NCI-H82 (cell line): Measurements from ENCODE around the gene RNF115.
"Not testable (repeated sequence)": the region's sequence is repeated elsewhere in the genome, so short reads cannot be mapped to it uniquely, and the experiment has no call there.

Experiments
- DNase-seq: peaks from one replicate; lab custom pipeline; 2025; lab: John Stamatoyannopoulos, UW

The RNF115 gene

DNA sequence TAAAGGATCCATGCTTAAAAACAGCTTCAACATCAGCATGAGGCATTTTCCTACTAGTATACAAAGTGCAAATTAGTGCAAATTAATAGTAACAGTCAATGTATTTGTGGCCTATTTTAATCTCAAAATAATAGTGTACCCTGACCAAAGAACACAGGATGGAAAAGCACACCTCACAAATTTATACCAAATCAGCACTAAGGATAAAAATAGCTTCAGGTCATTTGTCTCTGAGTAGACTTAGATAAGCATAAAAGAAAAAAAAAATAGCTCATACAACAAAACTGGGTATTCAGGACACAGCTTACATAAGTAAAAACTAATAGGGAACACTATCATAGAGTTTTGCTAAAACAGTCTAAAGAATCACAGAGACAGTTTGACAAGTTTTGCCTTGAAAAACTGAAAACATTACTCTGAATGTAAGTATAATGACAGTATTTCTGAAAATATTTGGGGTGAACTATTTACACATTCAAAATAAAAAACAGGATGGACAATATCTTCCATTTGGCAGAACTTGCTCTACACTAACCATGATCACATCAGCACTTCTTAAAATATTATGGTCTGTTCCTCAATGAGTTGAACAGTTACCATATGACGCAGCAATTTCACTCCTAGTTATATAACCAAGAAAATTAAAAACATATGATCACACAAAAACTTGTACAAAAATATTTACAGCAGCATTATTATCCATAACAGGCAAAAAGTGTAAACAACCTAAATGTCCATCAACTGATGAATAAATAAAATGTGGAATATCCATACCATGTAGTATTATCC lies 46.3 kb downstream of the RNF115 start:
- no peak for DNase-seq

DNA sequence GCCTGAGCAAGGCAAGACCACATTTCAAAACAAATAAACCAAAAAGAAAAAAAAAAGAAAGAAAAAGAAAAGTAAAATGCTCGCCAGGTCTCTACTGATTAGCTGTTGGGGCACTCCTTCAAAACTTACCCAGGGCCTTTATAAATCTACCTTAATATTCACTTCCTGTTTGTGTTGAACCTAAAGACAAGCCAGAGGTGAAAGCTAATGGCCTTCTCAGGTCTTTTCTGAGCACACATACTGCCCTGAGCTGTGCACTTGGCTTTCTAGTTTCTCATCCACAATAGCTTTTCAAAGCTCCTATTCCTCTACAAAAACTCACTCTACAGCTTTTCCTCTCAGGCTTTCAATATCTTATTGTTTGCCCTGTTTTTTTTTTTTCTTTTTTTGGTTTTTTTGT lies 50.5 kb downstream of the RNF115 start:
- DNase-seq = no peak

DNA sequence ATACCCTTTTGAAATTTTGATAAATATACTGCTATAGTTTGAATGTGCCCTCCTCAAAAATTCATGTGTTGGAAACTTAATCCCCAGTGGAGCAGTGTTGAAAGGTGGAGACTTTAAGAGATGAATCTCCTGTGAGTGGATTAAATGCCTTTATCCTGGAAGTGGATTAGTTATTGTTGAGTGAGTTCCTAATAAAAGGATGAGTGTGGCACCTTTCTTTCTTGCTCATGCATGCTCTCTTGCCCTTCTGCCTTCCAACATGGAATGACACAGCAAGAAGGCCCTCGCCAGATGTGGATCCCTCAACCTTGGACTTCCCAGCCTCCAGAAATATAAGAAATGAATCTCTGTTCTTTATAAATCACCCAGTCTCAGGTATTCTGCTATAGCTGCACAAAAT lies 52.8 kb downstream of the RNF115 start:
- peak; percentile 96 for DNase-seq

DNA sequence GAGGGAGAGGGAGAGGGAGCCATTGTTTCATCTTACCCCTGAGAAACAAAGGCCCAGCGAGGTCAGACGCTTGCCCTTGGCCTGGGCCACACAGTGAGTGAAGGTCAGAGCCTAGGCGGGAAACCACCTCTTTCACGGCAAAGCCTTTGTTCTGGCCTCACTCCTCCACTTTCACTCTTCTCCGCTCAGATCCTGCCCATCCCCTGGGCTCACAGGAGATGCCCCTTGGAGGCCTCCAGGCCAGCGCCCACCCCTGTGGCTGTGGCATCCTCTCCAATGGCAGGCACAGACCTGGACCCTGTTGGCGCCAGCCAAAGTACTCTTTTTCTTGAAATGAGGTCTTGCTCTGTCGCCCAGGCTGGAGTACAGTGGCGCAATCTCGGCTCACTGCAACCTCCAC lies 55.9 kb downstream of the RNF115 start:
- DNase-seq = not testable (repeated sequence)

DNA sequence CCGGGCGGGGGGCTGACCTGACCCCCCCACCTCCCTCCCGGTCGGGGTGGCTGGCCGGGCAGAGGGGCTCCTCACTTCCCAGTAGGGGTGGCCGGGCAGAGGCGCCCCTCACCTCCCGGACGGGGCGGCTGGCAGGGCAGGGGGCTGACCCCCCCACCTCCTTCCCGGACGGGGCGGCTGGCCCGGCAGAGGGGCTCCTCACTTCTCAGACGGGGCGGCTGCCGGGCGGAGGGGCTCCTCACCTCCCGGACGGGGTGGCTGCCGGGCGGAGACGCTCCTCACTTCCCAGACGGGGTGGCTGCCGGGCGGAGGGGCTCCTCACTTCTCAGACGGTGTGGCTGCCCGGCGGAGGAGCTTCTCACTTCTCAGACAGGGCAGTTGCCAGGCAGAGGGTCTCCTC lies 57.0 kb downstream of the RNF115 start:
- not testable (repeated sequence) for DNase-seq

DNA sequence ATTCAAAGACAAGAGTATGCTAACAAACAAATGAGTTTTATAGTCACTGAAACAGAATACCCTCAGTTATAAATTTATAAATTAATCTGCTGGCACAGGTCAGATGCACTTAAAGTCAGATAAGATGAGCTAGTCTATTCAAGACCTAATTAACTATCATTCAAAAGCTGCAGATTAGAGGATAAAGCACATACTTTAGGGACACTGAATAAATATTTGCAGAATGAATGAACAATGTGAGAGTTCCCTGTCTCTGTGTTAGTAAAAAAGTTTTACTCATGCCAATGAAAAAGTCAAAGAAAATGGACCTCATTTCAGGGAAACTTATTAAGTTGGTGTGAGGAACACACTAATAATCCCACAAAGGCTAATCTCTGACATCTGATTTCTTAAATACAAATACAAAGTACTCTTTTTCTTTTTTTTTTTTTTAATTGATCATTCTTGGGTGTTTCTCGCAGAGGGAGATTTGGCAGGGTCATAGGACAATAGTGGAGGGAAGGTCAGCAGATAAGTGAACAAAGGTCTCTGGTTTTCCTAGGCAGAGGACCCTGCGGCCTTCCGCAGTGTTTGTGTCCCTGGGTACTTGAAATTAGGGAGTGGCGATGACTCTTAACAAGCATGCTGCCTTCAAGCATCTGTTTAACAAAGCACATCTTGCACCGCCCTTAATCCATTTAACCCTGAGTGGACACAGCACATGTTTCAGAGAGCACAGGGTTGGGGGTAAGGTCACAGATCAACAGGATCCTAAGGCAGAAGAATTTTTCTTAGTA lies 58.1 kb downstream of the RNF115 start:
- DNase-seq = peak; percentile 30

DNA sequence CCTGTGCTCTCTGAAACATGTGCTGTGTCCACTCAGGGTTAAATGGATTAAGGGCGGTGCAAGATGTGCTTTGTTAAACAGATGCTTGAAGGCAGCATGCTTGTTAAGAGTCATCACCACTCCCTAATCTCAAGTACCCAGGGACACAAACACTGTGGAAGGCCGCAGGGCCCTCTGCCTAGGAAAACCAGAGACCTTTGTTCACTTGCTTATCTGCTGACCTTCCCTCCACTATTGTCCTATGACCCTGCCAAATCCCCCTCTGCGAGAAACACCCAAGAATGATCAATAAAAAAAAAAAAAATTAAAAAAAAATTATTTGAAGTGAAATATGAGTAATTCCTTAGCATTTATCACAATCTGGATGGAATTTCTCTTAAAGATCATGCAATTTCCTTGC lies 58.8 kb downstream of the RNF115 start:
- not testable (repeated sequence) for DNase-seq

DNA sequence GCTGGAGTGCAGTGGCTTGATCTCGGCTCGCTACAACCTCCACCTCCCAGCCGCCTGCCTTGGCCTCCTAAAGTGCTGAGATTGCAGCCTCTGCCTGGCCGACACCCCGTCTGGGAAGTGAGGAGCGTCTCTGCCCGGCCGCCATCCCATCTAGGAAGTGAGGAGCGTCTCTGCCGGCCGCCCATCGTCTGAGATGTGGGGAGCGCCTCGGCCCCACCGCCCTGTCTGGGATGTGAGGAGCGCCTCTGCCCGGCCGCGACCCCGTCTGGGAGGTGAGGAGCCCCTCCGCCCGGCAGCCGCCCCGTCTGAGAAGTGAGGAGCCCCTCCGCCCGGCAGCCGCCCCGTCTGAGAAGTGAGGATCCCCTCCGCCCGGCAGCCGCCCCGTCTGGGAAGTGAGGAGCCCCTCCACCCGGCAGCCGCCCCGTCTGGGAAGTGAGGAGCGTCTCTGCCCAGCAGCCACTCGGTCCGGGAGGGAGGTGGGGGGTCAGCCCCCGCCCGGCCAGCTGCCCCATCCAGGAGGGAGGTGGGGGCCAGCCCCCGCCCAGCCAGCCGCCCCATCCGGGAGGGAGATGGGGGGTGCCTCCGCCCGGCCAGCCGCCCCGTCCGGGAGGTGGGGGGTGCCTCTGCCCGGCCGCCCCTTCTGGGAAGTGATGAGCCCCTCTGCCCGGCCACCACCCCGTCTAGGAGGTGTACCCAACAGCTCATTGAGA lies 59.5 kb downstream of the RNF115 start:
- DNase-seq = not testable (repeated sequence)

DNA sequence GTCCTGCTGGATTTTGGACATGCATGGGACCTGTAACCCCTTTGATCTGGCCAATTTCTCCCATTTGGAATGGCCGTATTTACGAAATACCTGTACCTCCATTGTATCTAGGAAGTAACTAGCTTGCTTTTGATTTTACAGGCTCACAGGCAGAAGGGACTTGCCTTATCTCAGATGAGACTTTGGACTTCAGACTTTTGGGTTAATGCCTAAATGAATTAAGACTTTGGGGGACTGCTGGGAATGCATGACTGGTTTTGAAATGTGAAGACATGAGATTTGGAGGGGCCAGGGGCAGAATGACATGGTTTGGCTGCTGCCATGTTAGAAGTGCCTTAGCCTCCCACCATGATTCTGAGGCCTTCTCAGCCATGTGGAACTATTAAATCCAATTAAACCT lies 61.9 kb downstream of the RNF115 start:
- peak; percentile 8 for DNase-seq

DNA sequence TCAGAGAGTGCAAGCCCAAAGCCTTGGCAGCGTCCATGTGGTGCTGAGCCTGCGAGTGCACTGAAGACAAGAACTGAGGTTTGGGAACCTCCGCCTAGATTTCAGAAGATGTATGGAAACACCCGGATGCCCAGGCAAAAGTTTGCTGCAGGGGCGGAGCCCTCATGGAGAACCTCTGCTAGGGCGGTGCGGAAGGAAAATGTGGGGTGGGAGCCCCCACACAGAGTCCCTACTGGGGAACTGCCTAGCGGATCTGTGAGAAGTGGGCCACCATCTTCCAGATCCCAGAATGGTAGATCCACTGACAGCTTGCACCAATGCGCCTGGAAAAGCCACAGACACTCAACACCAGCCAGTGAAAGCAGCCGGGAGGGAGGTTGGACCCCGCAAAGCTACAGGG lies 62.4 kb downstream of the RNF115 start:
- DNase-seq = not testable (repeated sequence)

DNA sequence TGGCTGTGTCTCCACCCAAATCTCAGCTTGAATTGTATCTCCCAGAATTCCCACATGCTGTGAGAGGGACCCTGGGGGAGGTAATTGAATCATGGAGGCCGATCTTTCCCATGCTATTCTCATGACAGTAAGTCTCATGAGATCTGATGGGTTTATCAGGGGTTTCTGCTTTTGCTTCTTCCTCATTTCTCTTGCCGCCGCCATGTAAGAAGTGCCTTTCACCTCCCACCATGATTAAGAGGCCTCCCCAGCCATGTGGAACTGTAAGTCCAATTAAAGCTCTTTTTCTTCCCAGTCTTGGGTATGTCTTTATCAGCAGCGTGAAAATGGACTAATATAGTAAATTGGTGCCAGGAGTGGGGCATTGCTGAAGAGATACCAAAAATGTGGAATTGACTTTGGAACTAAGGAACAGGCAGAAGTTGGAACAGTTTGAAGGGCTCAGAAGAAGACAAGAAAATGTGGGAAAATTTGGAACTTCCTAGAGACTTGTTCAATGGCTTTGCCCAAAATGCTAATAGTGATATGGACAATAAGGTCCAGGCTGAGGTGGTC lies 63.4 kb downstream of the RNF115 start:
- not testable (repeated sequence) for DNase-seq

DNA sequence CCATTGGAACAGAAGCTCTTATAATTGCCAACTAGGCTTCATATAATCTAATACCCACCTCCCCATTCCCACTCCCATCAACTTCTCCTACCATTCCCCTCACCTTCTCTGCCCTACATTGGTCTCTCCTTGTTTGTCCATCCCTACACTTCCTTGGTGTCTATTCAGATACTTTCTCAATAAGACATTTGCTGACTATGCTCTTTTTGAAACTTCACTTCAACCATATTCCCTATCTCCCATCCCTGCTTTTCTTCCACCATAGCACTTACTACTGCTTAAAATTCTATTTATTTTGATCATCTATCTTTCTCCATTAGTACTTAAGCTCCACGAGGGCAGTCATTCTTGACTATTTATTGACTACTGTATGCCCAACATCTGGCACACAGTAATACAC lies 64.2 kb downstream of the RNF115 start:
- DNase-seq = no peak

DNA sequence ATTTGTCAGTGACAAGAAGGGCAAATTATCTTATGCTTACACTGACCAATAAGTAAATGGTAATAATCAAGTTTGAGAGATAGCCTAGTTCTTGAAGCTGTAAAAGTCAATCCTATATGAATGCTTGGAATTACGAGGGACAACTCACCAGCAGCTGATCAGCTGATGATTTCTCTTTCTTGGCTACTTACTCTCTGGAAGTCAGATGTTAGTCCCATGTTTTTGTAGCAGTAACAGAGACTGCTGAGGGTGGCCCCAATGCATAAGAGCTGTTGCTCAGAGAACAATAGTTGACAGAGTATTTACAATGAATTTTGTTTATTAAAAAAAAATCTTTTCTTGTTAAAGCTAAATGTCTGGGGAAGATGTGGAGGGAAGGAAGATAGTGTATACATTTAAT lies 65.3 kb downstream of the RNF115 start:
- no peak for DNase-seq

DNA sequence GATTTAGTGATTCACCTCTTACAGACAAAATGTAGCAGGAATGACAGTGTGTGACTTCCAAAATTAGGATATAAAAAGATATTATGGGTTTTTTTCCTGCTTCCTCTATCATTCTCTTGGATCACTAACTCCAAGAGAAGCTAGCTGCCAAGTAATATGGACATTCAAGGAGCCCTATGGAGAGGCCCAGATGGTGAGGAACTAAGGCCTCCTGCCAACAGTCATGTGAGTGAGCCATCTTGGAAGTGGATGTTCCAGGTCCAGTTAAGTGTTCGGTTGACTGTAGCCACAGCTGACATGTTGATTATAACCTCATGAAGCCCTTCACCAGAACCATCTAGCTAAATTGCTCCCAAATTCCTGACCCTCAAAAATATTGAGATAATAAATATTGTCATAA lies 65.8 kb downstream of the RNF115 start:
- no peak for DNase-seq

DNA sequence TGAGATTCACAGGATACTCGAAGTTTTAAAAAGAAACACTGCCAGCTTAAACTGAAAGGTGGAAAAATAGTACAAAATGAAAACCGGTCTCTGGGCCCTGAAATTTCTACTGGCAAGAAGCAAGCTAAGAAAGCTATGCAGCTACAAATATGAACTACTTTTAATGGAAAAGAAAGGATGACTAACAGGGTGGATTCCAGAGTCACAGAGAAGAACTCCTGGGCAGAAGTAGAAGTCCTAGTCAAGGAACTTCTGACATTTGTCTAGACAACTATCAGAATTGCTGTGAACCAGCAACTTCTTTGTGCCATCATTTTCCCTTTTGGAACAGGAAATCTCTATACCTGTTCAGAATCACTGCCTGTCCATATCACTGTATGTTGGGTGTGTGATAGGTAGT lies 66.5 kb downstream of the RNF115 start:
- no peak for DNase-seq

DNA sequence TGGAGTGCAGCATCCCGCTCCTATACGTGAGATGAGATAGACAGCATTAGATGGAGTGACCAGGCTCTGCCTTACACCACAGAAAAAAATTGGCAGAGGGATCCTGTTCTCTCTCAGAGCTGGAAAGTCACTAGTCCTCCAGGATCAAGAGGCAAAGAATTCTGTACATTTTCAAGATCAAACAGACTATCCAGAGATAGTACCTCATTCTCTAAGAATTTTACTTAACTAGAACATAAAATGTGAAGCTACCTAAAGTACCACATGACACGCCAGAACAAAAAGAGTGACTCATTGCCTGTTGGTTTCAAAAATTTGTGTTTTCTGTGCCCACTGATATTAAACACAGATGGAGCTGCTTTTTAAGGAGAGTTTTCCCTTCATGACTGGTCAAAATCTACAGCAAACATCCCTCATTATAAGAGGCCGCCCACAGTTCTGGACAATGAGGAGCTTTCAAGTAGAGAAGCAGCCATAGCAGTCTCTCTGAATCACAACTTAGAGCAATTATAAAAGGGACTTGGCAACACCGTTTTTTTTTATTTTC lies 72.3 kb downstream of the RNF115 start:
- no peak for DNase-seq

DNA sequence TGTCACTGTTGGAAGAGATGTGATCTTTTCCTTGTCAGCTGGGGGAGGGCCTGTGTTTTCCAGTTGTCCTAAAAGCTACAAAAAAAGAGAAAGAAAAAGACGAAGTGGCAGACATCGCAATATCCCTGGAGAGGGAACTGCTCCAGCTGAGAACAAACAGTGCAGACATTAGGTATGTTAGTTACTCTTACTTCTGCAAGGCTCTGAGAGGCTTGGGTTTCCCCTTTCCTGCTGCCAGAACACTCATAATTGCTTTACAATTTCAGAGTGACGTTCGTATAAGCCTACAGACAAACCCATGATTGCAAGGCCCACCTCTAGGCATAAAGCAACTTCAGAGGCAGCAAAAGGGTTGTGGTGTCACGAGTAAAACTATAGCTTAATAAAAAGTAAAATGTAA lies 73.5 kb downstream of the RNF115 start:
- DNase-seq = no peak

DNA sequence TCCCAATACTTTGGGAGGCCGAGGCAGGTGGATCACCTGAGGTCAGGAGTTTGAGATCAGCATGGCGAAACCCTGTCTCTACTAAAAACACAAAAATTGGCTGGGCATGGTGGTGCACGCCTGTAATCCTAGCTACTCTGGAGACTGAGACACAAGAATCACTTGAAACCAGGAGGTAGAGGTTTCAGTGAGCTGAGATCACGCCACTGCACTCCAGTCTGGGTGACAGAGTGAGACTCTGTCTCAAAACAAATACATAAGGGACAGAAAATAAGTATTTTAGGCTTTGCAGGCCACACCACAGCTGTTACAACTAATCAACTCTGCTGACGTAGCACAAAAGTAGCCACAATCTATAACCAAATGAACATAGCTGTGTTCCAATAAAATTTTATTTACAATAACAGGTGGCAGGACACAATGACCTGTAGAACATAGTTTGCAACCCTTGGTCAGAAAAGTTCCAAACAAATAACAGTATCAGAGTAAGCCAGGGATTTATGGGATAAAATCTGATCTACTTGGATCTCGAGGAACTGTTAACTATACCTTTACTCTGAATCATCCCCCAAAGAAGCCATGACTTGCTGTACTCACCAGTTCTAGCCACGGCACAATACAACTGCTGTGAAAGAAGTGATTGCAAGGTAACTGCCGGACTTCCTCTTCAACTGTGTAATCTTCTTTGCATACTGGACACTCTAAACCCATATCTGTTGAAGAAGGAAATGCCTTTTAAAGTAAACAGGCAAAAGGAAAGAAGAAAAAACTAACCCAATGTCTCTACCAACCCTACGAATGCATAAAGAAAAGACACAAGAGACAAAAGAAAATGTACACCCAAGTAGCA lies 76.3 kb downstream of the RNF115 start:
- DNase-seq = no peak

DNA sequence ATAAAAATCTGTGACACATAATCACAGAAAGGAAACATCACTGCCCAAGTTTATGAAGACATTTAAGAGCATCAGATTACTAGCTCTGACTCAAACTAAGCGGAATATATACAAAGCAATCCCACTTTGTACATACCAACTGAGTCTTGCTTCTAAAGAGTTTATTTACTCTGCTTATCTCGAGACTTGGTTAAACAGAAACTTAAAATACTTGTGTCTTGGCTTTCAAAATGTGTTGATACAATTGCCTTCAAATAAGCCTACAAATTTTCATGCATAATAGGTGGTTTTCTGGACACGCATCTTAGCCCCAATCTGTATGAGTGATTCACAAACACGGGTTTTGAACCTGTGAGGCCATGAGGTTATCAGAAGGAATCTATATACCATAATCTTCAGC lies 83.6 kb downstream of the RNF115 start:
- no peak for DNase-seq

DNA sequence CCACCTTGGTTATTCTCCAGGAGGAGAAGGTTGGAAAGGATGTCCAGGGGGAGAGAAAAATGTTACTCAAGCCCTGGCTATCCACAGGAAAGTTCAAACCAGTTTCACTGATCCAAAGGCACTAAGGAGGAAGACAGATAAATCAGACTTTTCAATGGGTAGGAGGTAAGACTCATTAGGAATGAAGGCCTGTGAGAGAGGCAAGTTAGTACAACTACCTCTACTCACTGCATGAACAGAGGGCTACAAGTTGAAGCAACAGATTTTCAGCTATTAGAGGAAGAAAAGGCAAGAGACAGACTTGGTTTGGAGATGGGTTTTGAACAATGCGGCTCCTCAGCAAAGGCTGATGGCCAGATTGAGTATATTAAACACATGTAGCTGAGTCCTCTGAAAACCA lies 87.7 kb downstream of the RNF115 start:
- no peak for DNase-seq

DNA sequence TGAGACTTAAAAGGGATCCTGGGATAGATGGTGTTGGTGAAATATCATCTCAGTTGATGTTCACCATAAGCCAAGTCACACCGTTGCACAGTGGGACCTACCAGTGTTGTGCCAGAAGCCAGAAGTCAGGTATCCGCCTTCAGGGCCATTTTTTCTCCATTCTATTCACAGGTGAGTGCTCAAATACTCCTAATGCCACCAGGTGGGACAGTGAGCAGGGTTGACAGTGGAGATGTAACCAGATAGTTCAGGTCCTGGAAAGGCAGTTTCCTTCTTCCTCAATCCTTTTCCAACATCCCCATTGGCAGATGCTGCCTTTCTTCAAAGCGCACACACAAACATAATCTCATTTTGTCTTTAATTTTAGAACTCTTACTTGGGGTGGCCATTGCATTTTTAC lies 93.0 kb downstream of the RNF115 start:
- DNase-seq = no peak
